ENCODE data around the gene MISFA. TPM values are rescaled to one million over a fixed set of nuclear protein-coding genes. Genes with fewer than 3 reads are reported as not detected.
A peak's percentile ranks its signal among the peaks of the same experiment; 100 is the strongest.
"Not testable (repeated sequence)": the region's sequence is repeated elsewhere in the genome, so short reads cannot be mapped to it uniquely, and the experiment has no call there.

The MISFA gene
- 1 to 10 TPM; 1.4 to 2.1 TPM for total RNA-seq
- long read RNA-seq, donor 1, partial matches to known transcripts, result 0 of 1 reads
- long read RNA-seq, donor 1, other reads (novel, unspliced or antisense), result 1 of 1 reads
- long read RNA-seq, donor 2, partial matches to known transcripts, result 0 of 6 reads
- long read RNA-seq, donor 2, other reads (novel, unspliced or antisense), result 6 of 6 reads

DNA sequence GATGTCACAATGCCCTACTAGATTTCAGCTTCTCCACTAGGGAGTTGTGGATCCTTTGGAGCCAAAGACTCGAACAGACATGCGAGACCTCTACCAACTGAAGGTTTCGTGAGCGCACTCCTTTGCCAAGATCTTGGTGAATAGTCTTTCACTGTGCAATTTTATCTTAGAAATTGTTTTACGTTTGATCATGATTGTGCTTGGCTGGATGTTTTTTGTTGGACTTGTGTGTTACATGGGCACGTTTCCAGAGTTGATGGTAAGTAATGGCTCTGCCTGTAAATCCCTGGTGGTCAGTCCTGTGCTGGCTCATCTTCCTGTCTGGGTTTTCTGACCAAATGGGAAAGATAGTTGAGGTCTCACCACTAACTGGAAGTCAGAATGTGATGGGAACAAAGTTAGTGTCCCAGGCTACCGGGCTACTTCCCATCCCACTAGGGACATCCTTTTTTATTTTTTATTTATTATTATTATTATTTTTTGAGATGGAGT, at the start of gene MISFA:
Gene MISFA, plus strand, starts transcription at position 51 of the 492 bp plus-strand sequence. Its CDS starts 140 bp downstream, at position 191.
- intact Hi-C loops (cut with DNase I), result no loop called here
- DNase-seq (ENCODE audit: low spot score), result no peak

DNA sequence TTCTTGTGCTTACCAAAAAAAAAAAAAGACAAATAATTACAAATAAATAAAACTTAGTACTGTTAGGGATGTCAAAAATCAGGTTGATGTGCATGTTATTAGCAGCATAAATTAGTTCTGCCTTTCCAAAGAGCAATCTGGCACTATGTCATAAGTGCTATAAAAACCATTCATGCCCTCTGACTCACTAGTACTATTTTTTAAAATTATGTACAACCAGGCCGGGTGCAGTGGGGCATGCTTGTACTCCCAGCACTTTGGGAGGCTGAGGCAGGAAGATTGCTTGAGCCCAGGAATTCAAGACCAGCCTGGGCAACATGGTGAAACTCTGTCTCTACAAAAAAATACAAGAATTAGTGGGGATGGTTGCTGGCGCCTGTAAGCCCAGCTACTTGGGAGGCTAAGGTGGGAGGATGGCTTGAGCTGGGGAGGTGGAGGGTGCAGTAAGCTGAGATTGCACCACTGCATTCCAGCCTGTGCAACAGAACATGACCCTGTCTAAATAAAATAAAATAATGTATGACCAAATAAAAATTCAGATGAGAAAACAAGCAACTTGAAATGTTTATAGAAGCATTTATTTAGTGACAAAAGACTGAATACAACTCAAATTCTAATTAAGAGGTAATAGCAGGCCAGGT, 36.4 kb upstream of the MISFA start:
- no peak for DNase-seq (ENCODE audit: low spot score)
- intact Hi-C loops (cut with DNase I), result no loop called here

DNA sequence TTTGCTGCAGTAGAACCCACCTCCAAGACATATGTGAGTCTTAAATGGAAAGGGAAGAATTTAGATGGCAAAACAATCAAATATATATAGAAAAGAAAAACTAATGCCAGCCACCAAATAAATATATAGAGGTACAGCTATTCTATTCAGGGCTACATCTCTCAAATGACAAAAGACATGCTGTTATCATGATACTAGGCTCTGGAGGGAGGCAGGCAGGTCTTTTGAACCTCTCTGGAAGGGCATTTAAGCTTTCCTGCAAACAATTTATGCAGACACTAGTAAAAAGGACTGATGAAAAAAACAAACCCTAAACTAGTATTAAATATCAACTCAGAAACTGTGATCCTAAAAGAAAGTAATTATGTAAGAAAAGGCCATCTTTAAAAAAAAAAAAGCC, 35.4 kb upstream of the MISFA start:
- intact Hi-C loops (cut with DNase I), result no loop called here
- no peak for DNase-seq (ENCODE audit: low spot score)

DNA sequence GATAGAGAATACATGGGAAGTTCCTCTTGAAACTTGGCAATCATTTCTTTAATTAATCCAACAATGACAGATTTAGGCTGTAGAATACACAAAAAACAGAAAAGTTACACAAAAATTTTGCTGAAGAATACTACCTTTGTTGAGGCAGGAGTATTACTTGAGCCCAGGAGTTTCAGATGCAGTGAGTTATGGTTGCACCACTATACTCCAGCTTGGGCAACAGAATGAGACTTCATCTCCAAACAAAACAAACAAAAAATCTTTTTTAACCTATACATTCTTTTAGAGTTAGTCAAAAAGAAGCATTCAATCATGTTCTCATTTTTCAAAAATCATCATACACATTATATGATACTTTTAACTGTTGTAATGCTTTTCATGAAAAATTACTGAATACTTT, 33.2 kb upstream of the MISFA start:
- intact Hi-C loops (cut with DNase I), result no loop called here

DNA sequence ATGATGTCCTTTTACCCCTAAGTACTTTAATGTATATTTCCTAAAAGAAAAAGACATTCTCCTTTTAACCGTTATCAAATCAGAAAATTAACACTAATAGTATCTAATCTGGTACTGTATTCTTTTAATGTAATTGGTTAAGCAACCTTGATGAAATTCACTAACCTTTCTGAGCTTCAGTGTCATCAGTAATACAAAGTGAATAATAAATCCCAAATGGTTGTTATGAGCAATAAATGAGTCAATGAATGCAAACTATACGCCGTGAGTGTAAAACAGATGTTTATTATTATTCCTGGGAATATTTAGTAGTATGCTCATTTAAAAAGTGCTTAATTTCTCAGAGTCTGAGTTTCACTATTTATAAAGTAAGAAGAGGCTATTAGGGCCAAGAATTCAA, 32.5 kb upstream of the MISFA start:
- DNase-seq (ENCODE audit: low spot score), result no peak
- intact Hi-C loops (cut with DNase I), result no loop called here

More for the DNA sequence above, 33.2 kb upstream of the MISFA start:
- DNase-seq (ENCODE audit: low spot score), result no peak

DNA sequence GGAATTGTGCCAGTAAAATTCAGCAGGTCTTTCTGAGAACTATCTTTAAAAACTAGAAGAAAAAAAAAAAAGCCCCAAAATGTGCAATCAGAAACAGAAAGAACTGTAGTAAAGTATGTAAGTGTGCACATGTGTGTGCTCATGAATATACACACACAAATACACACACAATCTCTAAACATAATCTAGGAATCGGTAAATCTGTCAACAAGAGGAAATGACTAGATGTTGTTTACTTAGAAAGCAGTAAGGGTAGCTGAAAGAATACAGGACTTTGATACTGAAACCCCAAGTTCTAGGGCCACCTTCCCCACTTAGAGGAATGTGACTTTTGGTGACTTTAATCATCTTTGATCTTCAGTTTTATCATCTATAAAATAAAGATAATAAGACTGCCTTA, 24.2 kb upstream of the MISFA start:
- intact Hi-C loops (cut with DNase I), result no loop called here
- DNase-seq (ENCODE audit: low spot score), result no peak

DNA sequence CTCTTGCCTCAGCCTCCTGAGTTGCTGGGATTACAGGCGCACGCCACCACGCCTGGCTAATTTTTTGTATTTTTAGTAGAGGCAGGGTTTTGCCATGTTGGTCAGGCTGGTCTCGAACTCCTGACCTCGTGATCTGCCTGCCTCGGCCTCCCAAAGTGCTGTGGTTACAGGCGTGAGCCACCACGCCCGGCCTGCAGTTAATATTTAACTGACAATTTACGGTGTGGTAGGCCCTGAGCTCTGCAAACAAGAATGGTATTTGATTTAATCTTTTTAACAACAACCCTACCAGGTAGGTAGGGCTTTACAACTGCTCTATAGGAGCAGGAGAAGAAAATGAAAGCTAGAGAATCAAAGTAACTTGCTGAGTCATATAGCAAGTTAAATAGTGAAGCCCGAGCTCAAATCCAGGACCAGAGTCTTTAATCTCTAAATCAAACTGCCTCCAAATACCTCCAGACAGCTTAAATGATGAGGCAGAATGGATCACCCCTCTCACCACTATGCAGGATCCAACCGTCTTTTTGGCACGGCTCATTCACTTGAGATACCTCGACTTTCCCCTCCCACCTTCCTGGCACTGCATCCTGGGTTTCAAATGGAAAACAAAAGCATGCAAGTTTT, 20.5 kb upstream of the MISFA start:
- DNase-seq (ENCODE audit: low spot score), result no peak
- intact Hi-C loops (cut with DNase I), result no loop called here

DNA sequence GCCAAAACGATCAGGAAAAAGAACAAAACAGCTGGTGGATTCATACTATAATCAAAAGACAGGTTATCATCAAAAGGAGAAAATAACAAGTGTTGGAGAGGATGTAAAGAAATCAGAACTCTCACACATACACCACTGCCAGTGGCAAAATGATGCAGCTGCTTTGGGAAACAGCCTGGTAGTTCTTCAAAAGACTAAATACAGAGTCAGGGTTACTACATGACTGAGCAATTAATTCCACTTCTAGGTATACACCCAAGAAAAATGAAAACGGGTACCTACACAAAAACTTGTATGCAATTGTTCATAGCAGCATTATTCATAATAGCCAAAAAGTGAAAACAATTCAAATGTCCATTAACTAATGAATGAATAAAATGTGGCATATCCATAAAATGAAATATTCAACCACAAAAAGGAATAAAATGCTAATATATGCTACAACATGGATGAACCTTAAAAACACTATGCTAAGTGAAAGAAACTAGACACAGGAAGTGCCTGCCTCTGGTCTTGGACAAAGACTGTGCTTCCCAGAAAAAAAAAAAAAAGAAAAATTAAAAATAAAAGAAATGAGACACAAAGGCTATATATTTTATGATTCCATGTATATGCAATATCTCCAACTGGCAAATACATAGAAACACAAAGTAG, 19.3 kb upstream of the MISFA start:
- DNase-seq (ENCODE audit: low spot score), result no peak
- intact Hi-C loops (cut with DNase I), result no loop called here

DNA sequence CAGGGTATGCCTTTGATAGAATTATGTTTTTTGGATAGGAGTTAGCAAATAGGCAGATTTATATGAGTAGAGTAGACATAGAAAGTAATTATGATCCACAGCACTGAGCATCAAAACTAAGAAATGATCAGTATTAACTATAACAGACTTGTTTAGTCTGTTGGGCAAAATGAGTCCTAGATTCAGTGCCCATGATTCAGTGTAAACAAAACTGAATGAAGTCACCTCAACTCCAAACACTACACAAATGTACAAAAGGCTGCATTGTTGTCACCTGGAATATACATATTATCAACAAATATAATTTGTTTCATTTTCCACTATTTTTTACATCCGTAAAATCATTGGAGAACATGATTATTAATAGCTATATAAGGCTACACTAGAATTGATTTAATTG, 17.8 kb upstream of the MISFA start:
- DNase-seq (ENCODE audit: low spot score), result no peak
- intact Hi-C loops (cut with DNase I), result no loop called here

DNA sequence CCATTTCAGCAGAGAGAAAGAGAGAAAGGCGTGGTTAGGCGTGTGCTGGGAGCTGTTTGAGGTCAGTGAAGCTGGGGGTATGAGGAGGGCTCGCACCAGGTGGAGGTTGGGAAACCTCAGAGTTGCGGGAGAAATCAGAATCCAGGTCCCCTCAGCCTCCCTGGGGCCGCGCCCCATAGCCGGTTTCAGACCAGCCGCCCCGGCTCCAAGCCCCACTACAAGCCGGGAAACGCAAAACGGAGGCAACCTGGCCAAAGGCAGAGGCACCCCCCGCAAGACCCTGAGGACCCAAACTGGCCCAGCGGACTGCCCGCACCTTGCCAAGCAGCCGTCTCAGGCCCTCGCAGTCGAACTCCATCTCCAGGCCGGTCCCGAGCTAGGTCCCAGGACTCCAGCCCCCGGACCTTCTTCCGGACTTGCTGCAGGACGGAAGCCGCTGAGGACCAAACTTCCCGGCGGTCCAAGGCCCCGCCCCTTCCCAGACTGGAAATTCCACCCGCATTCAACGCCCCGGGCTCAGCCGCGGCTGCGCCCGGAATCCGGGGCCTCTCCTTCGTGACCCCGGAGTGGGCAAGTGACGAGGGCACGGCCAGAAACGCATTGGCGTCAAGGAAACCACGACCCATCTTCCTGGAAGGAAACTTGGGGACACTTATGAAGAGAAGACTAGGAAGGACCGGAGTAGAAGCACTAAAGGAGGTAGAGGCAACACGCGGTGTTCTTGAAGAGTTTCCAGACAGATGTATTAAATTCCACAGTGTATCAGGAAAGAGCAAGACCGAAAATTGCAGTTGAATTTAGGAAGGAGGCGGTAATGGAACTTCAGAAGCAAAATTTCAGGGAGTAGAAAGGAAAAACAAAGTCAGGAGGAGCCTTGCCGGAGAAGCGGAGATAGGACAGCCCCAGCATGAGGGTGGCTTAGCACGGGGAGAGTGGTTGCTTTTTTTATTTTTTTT, 11.0 kb upstream of the MISFA start, which contains the start of gene UEVLD:
Gene UEVLD, minus strand, starts transcription at position 438 of the 956 bp plus-strand sequence. Its CDS starts 80 bp downstream, at position 358.
- intact Hi-C loops (cut with DNase I), result no loop called here
- DNase-seq (ENCODE audit: low spot score), result peak; percentile 97

DNA sequence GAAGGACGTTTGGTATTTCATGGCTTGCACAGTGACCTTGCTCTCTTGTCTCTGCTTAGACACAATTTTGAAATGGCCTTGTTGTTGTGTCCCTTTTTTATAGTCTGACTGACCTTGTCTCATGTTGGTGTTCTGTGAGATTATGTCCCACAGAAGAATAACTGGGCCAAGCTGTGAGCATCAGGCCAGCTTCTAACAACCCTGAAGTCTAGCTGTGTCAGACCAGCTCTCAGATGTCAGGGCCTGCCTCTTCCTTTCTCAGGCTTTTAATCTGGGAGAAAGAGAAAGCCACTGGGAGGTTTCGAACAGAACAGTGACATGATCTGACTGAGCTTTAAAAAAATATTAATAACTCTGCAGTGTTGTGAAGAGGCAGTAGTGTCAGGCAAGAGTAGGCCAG, 9.0 kb upstream of the MISFA start:
- intact Hi-C loops (cut with DNase I), result loop anchor here in 1 of 2 donors (2.0 kb wide), 1 partner anchor 42 kb away; no protein-coding TSS in a partner anchor
- no peak for DNase-seq (ENCODE audit: low spot score)

DNA sequence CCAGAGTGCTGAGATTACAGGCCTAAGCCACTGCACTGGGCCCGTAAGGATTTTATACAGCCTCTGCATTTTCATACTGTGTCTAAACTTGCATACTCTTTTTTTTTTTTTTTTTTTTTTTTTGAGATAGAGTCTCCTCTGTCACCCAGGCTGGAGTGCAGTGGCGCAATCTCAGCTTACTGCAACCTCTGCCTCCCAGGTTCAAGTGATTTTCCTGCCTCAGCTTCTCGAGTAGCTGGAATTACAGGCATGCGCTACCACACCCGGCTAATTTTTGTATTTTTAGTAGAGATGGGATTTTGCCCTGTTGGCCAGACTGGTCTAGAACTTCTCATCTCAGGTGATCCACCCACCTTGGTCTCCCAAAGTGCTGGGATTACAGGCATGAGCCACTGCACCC, 5.5 kb upstream of the MISFA start:
- intact Hi-C loops (cut with DNase I); DNase-seq (ENCODE audit: low spot score): not testable (repeated sequence)

DNA sequence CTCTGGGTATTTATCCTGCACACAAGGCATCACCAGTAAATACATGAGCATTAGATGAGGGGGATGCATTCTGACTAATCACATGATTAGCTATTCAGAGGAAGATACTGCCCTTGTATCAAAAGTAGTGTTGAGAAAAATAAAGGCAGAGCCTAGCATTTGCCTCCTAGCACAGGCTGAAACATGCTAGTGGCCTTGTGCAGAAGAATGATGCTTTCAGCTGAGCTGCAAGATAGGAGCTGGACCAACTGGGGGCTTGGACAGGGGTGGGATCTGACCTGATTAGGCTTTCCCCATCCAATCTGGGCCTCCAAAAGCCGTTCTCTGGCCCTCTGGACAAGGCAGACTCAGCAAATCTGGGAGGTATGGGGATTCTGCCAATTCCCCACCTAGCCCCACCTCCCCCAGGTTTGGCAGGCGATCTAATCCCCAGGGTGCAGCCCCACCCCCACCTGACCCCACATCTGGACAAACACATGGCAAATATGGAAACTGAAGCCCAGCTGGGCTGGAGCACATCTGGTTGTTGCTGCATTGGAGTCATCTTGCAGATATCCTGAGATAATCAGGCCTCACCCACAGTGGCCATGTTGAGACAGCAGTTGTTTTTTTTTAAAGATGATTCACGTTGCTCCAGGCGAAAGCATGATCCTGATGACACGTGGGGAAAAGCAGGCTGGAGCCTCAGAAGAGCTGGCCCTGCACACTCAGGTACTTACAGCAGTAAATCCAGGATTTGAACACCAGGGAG, 4.4 kb upstream of the MISFA start:
- DNase-seq (ENCODE audit: low spot score), result no peak
- intact Hi-C loops (cut with DNase I), result no loop called here

DNA sequence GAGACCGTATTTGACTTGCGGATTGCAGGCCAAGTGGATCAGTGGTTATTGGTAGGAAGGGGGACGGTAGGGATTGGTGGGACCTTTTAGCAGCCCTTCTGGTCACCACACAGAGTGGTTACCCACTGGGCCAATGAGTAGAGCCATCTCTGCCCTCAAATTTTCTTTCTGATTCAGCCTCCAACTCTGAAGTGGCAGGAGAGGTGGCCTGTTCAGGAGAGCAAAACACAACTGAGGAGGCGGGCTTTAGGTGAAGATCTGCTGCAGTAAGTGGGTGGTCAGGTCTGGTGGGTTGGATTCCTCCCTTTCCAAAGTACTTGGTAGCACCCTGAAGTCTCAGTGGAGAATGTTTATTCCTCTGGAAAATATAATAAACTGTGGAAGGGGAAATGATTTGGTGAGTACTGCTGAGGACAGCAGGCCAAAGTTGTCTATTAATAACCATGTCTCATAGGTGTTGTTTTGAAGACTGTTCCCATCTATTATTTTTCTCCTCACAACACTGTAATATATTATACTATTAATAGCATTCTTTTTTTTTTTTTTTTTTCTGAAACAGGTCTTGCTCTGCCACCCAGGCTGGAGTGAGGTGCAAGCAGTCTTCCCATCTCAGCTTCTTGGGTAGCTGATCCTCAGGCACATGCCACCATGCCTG, 1.5 kb downstream of the MISFA start:
- no peak for DNase-seq (ENCODE audit: low spot score)
- intact Hi-C loops (cut with DNase I), result no loop called here

DNA sequence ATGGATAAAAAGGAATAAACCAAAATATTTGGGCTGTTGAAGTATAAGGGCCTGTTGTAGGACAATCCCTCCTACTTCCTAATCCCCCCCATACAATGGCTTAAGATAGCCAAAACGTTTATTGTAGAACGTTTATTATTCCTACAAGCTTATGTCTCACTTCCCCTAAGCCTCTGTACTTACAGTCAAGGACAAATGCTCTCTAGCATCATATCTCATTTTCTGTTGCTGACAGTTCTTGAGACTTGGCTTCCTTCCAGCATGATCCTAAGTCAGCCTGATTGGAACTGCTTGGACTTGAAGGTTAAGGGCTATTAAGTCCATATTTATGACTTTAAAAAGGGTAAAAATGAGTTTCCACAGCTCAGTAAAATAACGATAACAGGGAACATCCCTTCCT, 8.8 kb downstream of the MISFA start:
- intact Hi-C loops (cut with DNase I), result loop anchor here in 1 of 2 donors (2.0 kb wide), 1 partner anchor 44 kb away; no protein-coding TSS in a partner anchor

DNA sequence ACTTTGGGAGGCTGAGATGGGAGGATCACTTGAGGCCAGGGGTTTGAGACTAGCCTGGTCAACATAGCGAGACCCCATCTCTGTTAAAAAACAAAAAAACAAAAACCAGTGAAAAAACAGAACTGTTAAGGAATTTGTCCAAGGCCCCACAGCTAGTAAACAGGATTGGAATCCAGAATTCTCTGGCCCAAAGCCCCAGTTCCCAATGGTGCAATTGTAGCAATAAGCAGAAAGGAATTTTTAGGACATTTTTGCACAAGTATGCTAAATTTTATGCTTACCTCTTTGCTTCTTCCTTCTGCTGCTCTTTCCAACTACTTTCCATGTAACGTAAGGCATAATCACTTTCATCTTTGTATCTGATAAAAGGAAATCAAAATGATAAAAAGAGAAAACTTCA, 11.6 kb downstream of the MISFA start:
- intact Hi-C loops (cut with DNase I), result no loop called here
- no peak for DNase-seq (ENCODE audit: low spot score)

More for the DNA sequence above, 8.8 kb downstream of the MISFA start:
- no peak for DNase-seq (ENCODE audit: low spot score)

DNA sequence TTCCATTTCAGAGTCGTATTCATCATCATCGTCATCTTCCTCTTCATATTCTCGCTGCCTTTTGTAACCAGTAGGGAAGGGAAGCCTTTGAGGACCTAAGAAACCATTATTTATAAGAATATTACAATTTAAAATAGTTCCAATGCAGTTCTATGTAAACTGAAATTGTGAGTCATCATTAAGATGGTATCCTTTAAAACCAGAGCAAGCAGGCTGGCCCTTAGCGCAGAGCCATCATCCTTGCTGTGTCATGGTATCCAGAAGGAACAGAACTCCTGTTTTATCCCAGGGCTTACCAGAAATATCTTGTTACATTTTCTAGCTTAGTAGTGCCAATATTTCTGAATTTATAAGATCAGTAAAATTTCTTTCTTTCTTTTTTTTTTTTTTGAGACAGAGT, 12.8 kb downstream of the MISFA start:
- no peak for DNase-seq (ENCODE audit: low spot score)
- intact Hi-C loops (cut with DNase I), result no loop called here

DNA sequence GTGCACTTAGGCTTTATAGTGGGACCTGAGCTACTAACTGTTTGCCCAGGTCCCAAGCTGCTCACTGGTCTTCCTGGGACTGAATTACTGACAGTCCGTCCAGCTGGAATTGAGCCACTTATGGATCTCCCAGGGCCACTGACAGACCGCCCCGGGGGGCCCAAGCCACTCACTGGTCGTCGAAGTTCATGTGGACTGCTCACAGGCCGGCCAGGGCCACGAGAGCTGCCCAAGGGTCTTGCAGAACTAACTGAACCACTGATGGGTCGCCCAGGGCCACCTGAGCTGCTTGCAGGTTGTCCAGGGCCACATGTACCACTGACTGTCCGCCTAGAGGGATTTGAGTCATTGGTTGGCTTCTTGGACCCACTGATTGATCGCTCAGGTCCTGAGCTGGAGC, 15.1 kb downstream of the MISFA start:
- intact Hi-C loops (cut with DNase I), result no loop called here
- no peak for DNase-seq (ENCODE audit: low spot score)
